HK-2 (cell line): ENCODE data around the gene MRPL24.

Source experiments
- DNase-seq: peaks from one replicate; pipeline ENCODE4 v3.0.0-alpha.2; 2018; ENCODE audit not compliant: unreplicated experiment

The MRPL24 gene

GRCh38 chr1:156709757-156710489, 31.0 kb downstream of the MRPL24 start:
- no peak for DNase-seq

DNA sequence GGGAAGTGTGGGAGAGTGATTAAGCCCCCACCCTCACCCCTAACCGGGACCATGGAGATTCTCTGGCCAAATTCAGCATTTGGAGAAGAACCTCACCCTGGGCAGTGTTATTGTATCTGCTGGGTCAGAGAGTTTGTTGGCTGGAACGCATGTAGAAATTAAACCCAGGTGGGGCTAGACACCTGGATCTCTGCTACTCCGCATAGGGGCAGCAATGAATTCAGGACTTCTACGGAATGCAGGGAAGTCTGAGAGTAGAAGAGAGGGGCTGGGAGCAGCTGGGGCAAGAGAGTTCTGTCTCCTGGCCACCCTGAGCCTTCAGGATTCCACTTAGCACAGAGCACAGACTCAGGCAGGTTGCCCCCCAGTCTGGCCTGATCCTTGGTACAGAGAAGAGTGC, 31.9 kb downstream of the MRPL24 start:
- DNase-seq: no peak

GRCh38 chr1:156708218-156708661, 32.6 kb downstream of the MRPL24 start:
- DNase-seq: no peak

DNA sequence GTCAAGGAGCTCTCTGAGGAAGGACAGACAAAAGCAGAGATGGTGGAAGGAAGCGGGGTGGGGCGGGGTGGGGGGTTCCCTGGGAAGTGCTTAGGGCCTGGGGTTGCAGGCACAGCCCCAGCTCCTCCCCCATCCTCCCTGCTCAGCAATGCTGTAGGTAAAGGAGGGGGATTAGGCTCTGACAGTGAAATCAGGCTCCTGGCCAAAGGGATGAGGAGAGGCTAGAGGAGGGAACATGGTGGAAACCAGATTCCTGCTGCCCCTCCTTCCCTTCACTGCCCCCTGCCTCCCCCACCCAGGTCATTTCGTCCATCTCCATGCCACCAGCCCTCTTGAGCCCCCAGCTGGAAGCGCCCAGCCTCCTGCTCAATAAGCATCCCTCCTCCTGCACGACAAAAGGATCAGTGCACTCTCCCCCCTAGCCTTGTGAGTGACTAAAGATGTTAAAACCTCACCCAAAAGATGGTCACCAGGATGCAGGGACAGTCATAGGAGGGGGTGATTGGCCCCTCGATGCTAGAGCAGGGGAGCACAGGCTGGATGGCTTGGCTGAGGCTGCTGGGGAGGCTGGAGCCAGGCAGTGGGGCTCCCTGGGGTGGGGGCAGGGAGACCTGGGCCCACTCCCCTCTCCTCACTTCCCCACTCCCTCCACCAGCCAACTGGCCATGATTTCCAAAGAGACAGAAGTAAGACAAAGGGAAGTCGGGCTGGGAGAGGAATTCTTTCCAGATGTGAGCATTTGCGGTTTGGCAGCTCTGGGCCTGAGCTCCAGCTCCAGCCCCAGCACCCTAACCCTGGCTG, 33.3 kb downstream of the MRPL24 start:
- DNase-seq: no peak

DNA sequence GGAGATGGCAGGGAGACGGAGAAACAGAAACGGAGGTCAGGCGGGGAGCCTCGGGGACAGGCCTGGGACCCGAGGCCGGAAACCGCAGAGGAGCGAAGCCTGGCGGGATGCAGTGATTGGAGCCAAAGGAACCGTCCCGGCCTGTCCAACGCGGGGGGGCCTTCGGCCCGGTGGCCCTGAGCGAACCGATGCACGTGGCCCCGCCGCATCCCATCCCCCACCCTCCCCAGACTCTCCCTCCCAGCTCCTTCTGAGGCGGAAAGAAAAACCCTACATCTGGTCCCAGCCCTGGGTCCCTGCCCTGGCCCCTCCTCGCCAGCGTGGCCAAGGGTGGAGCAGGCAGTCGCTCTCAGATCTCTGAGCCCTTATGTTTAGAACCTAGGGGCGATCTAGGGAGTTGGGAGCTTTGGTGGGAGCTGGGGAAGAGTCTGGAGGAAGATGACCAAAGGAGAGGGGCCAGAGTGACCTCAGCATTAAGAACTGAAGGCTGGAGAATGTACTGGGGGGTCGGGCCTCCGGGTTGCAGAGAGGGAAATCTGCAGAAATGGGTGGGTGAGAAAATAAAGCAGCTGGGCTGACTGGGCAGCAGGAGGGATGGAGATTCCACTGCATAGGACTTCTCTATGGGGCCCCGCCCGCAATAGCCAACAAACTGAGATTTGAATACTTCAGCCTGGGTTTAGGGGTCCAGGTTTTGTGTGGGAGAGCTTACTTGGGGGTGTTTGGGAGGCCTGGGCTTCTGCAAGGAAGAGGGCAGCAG, 34.1 kb downstream of the MRPL24 start:
- DNase-seq: no peak

GRCh38 chr1:156705918-156706656, 34.8 kb downstream of the MRPL24 start:
- peak; percentile 64 for DNase-seq

DNA sequence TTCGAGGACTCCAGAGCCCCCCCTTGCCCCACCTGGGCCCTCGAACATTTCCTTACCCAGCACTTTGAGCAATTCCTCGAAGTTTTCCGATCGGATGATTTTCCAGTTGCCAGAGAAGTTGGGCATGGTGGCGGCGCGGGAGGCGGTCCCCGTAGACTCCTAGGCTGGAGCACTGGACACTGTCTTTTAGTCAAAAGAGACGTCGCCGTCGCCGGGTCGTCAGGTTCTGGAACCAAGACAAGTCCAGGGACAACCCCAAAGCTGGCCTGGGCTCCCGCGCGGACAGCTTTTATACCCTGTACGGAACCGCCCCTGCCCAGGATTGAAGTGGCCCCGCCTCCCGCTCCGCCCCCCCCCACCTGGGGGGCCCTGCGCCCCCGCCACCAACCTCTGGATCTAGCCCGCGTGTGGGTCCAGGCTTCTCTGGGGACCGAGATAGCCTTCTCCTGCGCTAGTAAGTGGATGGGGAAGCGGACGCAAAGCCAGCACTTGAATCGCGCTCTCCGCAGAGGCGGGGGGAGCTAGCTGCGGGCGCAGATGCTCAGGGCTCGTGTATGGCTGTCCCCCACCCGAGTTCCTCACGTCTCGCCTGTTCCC, 35.5 kb downstream of the MRPL24 start, which contains the start of gene CRABP2:
Gene CRABP2 (minus strand): TSS at position 263 of the 597 bp plus-strand sequence. CDS start 137 bp downstream, at position 126.
- DNase-seq: no peak

DNA sequence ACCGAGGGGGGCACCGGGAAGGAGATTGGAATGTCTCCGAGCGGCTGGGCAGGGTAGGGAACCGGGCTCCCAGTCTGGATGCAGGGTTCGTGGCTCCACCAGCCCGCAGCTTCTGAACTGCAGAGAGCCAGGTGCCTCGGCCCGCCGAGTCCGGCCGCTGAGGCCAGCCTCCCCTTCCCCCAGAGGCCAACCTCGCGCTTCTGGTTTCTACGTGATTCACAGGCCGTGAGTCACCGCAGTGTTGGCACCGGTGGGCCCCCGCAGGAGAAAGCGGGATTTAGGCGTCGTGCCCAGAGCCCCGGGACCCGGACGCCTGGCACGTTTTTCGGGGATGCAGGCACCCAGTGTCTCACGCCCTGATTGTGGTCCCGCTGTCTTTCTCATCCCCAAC, 36.0 kb downstream of the MRPL24 start:
- peak; percentile 81 for DNase-seq

DNA sequence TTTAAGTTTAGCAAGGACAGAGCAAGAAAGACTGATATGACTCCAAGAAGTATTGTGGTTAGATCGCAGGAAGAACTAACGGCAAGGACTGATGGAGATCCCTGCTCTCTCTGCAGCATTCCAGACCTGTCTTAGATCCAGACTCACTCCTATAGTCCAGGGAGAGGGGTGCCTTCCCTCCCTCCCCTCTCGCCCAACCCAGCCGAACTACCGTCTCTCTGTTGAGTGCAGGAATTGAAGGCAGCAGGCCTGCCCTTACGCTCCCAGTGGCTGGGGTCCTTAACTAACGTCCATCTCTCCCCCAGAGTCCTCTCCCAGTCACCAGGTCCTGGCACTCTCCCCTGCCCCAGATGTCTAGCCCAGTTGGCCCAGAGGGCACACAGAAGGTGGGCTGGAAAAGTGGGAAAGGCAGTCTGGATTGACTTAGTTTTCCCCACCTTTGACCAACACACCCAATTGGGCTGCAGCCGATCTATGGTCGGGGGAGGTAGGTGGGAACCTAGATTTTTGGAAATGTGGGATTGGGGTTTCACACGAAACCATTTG, 36.6 kb downstream of the MRPL24 start:
- DNase-seq: no peak

GRCh38 chr1:156703741-156704140, 37.1 kb downstream of the MRPL24 start:
- no peak for DNase-seq

DNA sequence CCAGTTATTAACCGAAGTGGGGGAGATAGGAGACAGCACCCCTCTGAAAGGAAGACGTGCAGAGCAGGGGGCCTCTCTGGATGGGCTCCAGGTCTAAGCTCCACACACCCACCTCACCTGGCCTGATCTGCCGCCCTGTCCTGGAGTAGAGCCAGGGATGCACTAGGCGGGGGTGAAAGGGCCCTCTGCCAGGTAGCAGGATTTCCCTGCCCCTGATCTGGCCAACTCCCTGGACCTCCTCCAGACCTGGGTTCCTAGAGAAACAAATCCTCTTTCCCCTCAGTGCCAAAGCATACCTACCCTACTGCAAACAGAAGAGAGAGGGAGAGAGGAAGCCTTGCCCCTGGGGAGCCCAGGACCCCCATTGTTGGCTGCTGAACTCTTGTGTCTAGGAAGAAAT, 37.6 kb downstream of the MRPL24 start:
- no peak for DNase-seq

GRCh38 chr1:156700736-156701531, 40.0 kb downstream of the MRPL24 start:
- no peak for DNase-seq

GRCh38 chr1:156698995-156699394, 41.9 kb downstream of the MRPL24 start:
- no peak for DNase-seq

DNA sequence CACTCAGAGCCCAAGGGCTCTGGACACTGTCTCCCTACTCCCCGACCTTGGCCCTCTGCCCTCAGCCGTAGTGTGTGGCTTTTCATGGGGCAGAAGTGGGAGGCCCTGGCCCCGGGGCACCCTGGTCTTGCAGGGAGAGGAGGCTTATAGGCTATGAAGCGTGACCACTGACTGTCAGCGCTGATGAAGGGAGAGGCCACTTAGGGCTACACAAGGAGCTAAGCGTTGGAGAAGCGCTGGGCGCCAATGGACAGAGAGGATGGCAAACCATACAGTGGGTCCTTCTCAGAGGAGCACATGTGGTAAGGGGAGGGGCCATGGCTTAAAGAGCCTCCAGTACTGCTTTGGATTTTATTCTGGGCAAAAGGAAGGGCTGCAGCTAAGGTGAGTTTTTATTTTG, 43.4 kb downstream of the MRPL24 start:
- peak; percentile 60 for DNase-seq

GRCh38 chr1:156696755-156697154, 44.1 kb downstream of the MRPL24 start:
- DNase-seq: no peak

- DNase-seq: no peak
Measured at GRCh38 chr1:156694690-156694962, 46.3 kb downstream of the MRPL24 start.

DNA sequence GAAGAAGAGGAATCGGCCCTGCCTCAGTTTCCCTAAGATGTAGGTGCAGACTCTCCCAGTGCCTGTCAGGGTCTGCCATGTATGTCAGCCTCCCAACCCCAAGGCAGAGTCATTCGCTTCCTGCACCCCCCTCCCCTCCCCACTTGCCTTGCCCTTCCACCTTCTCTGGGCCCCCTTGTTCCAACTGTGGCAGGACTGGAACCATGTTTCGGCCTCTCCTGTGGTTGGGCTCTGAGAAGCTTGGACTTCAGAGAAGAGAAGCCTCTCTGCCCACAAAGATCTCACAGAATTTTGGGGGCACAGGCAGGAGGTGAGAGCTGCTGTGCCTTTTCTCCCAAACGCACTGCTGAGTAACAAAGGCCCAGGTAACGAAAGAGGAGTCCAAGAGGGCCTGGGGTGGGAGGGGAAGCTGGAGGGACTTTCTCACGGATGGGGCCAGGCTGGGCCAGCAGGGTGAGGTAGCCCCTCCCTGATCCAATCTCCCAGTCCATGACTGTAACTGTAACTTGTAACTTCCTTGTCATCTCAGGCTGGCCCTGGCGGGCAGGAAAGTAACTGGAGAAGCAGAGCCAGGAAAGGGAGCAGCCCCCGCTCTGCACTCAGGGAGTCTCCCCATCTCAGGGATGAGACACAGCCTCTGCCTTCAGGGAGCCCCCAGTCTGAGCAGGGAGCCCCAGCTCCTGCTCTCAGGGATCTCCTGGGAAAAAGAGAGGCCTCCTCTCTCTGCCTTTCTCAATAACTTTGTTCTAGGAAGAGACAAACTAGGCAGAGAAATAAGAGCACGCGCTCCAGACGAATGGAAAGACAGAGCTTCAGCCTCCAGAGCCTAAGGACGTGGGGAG, 46.8 kb downstream of the MRPL24 start:
- DNase-seq: peak; percentile 48

DNA sequence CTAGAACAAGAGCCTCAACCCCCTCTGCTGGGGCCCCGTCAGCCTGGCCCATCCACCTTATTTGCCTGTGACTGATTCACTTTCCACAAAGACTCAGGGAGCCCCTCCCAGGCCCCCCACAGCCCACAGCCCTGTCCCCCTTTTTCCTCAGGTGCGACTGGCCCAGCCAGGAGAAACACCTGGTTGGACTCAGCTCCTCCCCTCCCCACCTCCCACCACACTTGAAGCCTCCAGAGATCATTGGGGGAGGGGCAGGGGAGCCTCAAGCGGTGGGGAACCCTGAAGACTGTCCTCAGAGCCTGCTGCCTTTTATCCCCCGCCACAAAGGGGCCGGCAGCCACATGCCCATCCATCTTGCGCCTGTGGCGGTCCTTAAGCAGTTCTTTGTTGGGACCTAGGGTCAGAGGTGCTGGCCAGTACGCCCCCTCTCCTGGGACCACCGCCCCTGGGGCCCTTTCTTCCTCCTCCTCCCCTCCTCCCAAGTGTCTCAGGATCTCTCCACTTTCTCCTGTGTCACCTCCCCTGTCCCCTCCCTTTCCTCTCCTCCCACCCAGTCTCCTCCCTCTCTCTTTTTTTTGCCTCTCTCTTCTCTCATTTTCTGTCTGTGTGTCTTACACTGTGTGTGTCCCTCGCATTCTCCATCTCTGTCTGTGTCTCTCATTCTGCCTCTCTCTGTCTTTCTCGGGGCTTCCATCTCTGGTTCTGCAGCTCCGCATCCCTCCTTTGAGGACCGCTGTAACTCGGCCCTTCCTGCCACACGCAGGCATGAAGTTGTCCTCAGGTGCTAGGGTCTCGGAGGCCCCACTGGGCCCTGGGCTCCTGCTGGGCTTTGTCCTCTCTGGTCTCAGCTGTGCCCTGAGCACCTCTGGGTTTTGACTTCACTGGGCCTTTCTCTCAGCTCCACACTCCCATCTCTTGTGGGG, 47.7 kb downstream of the MRPL24 start:
- peak; percentile 54 for DNase-seq
